Osteoblast (primary cell): ENCODE measurements around the gene FBXW8. TPM values are rescaled to one million over a fixed set of nuclear protein-coding genes. Genes with fewer than 3 reads are reported as not detected.

Experiments used
- DNase-seq: peaks from one replicate; pipeline ENCODE4 v3.0.0; 2011; ENCODE audit warnings: low spot score, mixed read lengths; ENCODE audit not compliant: insufficient read length; ENCODE audit errors: missing footprints
- H2AFZ ChIP-seq: 2 replicates; pipeline ENCODE4 v1.6.0; 2011; ENCODE audit warnings: mild to moderate bottlenecking, low read length
- H3K27ac ChIP-seq: 2 replicates; pipeline ENCODE4 v1.5.1; 2011; ENCODE audit warnings: mild to moderate bottlenecking, low read depth, low read length, moderate library complexity
- H3K27me3 ChIP-seq: 2 replicates; pipeline ENCODE4 v1.6.0; 2012; ENCODE audit warnings: mild to moderate bottlenecking, control low read depth, inconsistent platforms, low read length, moderate library complexity; ENCODE audit not compliant: insufficient read depth
- H3K36me3 ChIP-seq: 2 replicates; pipeline ENCODE4 v1.5.1; 2011; ENCODE audit warnings: mild to moderate bottlenecking, low read length, control low read depth, moderate library complexity; ENCODE audit not compliant: insufficient read depth
- H3K4me1 ChIP-seq: 2 replicates; pipeline ENCODE4 v1.5.1; 2011; ENCODE audit warnings: mild to moderate bottlenecking, low read length, control low read depth, moderate library complexity; ENCODE audit not compliant: insufficient read depth
- H3K4me2 ChIP-seq: 2 replicates; pipeline ENCODE4 v1.6.0; 2011; ENCODE audit warnings: mild to moderate bottlenecking, low read length; ENCODE audit not compliant: insufficient read depth
- H3K4me3 ChIP-seq: fragments of 200-600 bp; sonication (generic); 3 replicates; pipeline ENCODE4 v1.5.1; 2012; ENCODE audit warnings: mild to moderate bottlenecking, low read length, inconsistent platforms; ENCODE audit not compliant: insufficient read depth
- H3K79me2 ChIP-seq: 2 replicates; pipeline ENCODE4 v1.6.0; 2012; ENCODE audit warnings: mild to moderate bottlenecking, low read length, control low read depth, inconsistent platforms; ENCODE audit not compliant: insufficient read depth
- H3K9me3 ChIP-seq: 2 replicates; pipeline ENCODE4 v1.5.1; 2011; ENCODE audit warnings: low read depth, low read length, control low read depth
- H4K20me1 ChIP-seq: 2 replicates; pipeline ENCODE4 v1.6.0; 2012; ENCODE audit warnings: mild to moderate bottlenecking, low read length, control low read depth; ENCODE audit not compliant: insufficient read depth
- CTCF ChIP-seq: IDR thresholded peaks from 2 replicates; pipeline ENCODE4 v1.5.1; 2011; ENCODE audit warnings: mild to moderate bottlenecking, low read depth, low read length, moderate library complexity; ENCODE audit errors: extremely low read depth
- total RNA-seq: library from RNA; depleted of rRNA; stranded (reverse); fragments of >200 nt; gene quantifications from 2 replicates; pipeline ENCODE4 v1.2.3, GENCODE V29; 2012

Gene FBXW8
- total RNA-seq, 1 donor, result 27.5 TPM

- no peak for DNase-seq
- no peak for TF ChIP-seq CTCF
- Histone ChIP-seq H3K4me3 (no peak overlapping the region), H3K27ac (no peak overlapping the region), H3K36me3 (no peaks in the 10 kb centered on the region), H2AFZ (no peak overlapping the region), H3K4me1 (no peaks in the 10 kb centered on the region), H3K9me3 (no peaks in the 10 kb centered on the region), H3K27me3 (peaks cover 69% of the 10 kb centered on the region), H4K20me1 (no peaks in the 10 kb centered on the region), H3K79me2 (no peaks in the 10 kb centered on the region), H3K4me2 (no peak overlapping the region)
Observed at GRCh38 chr12:116880213-116880816, 30.4 kb upstream of the FBXW8 start.

- Histone ChIP-seq H2AFZ (no peak overlapping the region), H4K20me1 (no peaks in the 10 kb centered on the region), H3K9me3 (no peaks in the 10 kb centered on the region), H3K27me3 (peaks cover 65% of the 10 kb centered on the region), H3K4me1 (no peaks in the 10 kb centered on the region), H3K4me2 (no peak overlapping the region), H3K79me2 (no peaks in the 10 kb centered on the region), H3K27ac (no peak overlapping the region), H3K36me3 (no peaks in the 10 kb centered on the region), H3K4me3 (peak overlapping the region; percentile 25)
- TF ChIP-seq CTCF, result no peak
- DNase-seq, result peak; percentile 92
Observed at GRCh38 chr12:116880817-116881324, 29.9 kb upstream of the FBXW8 start.

GRCh38 chr12:116881325-116881876, 29.3 kb upstream of the FBXW8 start, which contains the start of gene HRK:
TSS of gene HRK (minus strand) at chr12:116881441. CDS start at chr12:116881307, 134 bp downstream.
- Histone ChIP-seq H3K79me2 (no peaks in the 10 kb centered on the region), H3K27ac (no peak within 1 kb of the TSS), H3K36me3 (no peaks in the 10 kb centered on the region), H3K27me3 (peaks cover 61% of the 10 kb centered on the region), H3K9me3 (no peaks in the 10 kb centered on the region), H4K20me1 (no peaks in the 10 kb centered on the region), H3K4me2 (no peak within 1 kb of the TSS), H3K4me1 (no peaks in the 10 kb centered on the region), H2AFZ (no peak within 1 kb of the TSS), H3K4me3 (peak within 1 kb of the TSS; percentile 25)
- no peak for TF ChIP-seq CTCF
- DNase-seq, result no peak

- Histone ChIP-seq H3K4me1 (no peaks in the 10 kb centered on the region), H3K79me2 (no peaks in the 10 kb centered on the region), H4K20me1 (no peaks in the 10 kb centered on the region), H3K4me2 (no peak overlapping the region), H3K4me3 (no peak overlapping the region), H3K27me3 (peaks cover 56% of the 10 kb centered on the region), H3K36me3 (no peaks in the 10 kb centered on the region), H3K27ac (no peak overlapping the region), H2AFZ (no peak overlapping the region), H3K9me3 (no peaks in the 10 kb centered on the region)
- DNase-seq, result no peak
- no peak for TF ChIP-seq CTCF
Observed at GRCh38 chr12:116881877-116882507, 28.8 kb upstream of the FBXW8 start.
